Measurements from ENCODE around the gene KDM2A. TPM values are rescaled to one million over a fixed set of nuclear protein-coding genes. Genes with fewer than 3 reads are reported as not detected.
"Not testable (repeated sequence)": the region's sequence is repeated elsewhere in the genome, so short reads cannot be mapped to it uniquely, and the experiment has no call there.

The KDM2A gene
- total RNA-seq, 4 donors from 2014 or later = 65.3 to 137 (median 81.2) TPM

GRCh38 chr11:67204822-67205221 is 85.8 kb downstream of the KDM2A start:
- TF ChIP-seq POLR2AphosphoS5 (IDR thresholded peaks at IDR 0.05) (no peak), EP300 (IDR thresholded peaks at IDR 0.05; ENCODE audit: low read depth) (no peak), POLR2A (IDR thresholded peaks at IDR 0.05) (no peak), CTCF (IDR thresholded peaks at IDR 0.05) (no peak)
- WGBS, 2 donors (ENCODE audit: low coverage in 1 of 2) = 77 to 79% methylated on average over 2 to 3 of the region's 3 CpGs
- intact Hi-C loops (cut with DNase I; ENCODE audit: low total_unique reads) = no loop called here
- H3K9me3 ChIP-seq = no peaks in the 10 kb centered on the region
- no peaks in the 10 kb centered on the region for H3K4me1 ChIP-seq
- no peaks in the 10 kb centered on the region for H3K27me3 ChIP-seq
- in situ Hi-C loops (cut with MboI; ENCODE audit: low pct_ligation_motif_present in 1 of 4, low pct_unique_long_range_greater_than_20kb in 1 of 4, low sequenced_read_pairs in 3 of 4) = no loop called here
- DNase-seq = no peak
- no peak overlapping the region for H3K27ac ChIP-seq
- H3K4me3 ChIP-seq = no peak overlapping the region
- peaks cover 0 to 33% (median 13%) of the 10 kb centered on the region in 4 donors for H3K36me3 ChIP-seq

- not testable (repeated sequence) for H3K4me3 ChIP-seq
- H3K36me3 ChIP-seq = peaks cover 0 to 45% (median 19%) of the 10 kb centered on the region in 4 donors
These were observed 90.2 kb downstream of the KDM2A start for GRCh38 chr11:67209222-67209621.

GRCh38 chr11:67211656-67212436 is 92.8 kb downstream of the KDM2A start:
- intact Hi-C loops (cut with DNase I; ENCODE audit: low total_unique reads) = no loop called here
- H3K27ac ChIP-seq = no peak overlapping the region
- 67 to 81% methylated on average over 1 to 2 of the region's 2 CpGs for WGBS, 2 donors (ENCODE audit: low coverage in 1 of 2)

More at GRCh38 chr11:67209222-67209621, 90.2 kb downstream of the KDM2A start:
- 88 to 98% methylated on average over 6 of the region's 6 CpGs for WGBS, 2 donors (ENCODE audit: low coverage in 1 of 2)
- H3K9me3 ChIP-seq; H3K27ac ChIP-seq; H3K4me1 ChIP-seq; intact Hi-C loops (cut with DNase I; ENCODE audit: low total_unique reads); in situ Hi-C loops (cut with MboI; ENCODE audit: low pct_ligation_motif_present in 1 of 4, low pct_unique_long_range_greater_than_20kb in 1 of 4, low sequenced_read_pairs in 3 of 4); H3K27me3 ChIP-seq; DNase-seq: not testable (repeated sequence)

GRCh38 chr11:67213178-67213621 is 94.1 kb downstream of the KDM2A start:
- H3K27me3 ChIP-seq = no peaks in the 10 kb centered on the region
- no peaks in the 10 kb centered on the region for H3K9me3 ChIP-seq
- DNase-seq = no peak
- TF ChIP-seq POLR2A (IDR thresholded peaks at IDR 0.05) = no peak
- TF ChIP-seq POLR2AphosphoS5 (IDR thresholded peaks at IDR 0.05) = no peak
- no peak for TF ChIP-seq EP300 (IDR thresholded peaks at IDR 0.05; ENCODE audit: low read depth)
- TF ChIP-seq CTCF (IDR thresholded peaks at IDR 0.05) = no peak
- intact Hi-C loops (cut with DNase I; ENCODE audit: low total_unique reads) (no loop called here), in situ Hi-C loops (cut with MboI; ENCODE audit: low pct_ligation_motif_present in 1 of 4, low pct_unique_long_range_greater_than_20kb in 1 of 4, low sequenced_read_pairs in 3 of 4) (no loop called here)
- H3K4me1 ChIP-seq = no peaks in the 10 kb centered on the region
- H3K27ac ChIP-seq = no peak overlapping the region
- no peak overlapping the region for H3K4me3 ChIP-seq
- WGBS, 2 donors (ENCODE audit: low coverage in 1 of 2) = 76 to 77% methylated on average over 5 of the region's 5 CpGs
- peaks cover 0 to 72% (median 22%) of the 10 kb centered on the region in 4 donors for H3K36me3 ChIP-seq

More at GRCh38 chr11:67211656-67212436, 92.8 kb downstream of the KDM2A start:
- Histone ChIP-seq H3K36me3 (peaks cover 0 to 70% (median 23%) of the 10 kb centered on the region in 4 donors), H3K4me3 (no peak overlapping the region), H3K4me1 (no peaks in the 10 kb centered on the region), H3K27me3 (no peaks in the 10 kb centered on the region), H3K9me3 (no peaks in the 10 kb centered on the region)
- in situ Hi-C loops (cut with MboI; ENCODE audit: low pct_ligation_motif_present in 1 of 4, low pct_unique_long_range_greater_than_20kb in 1 of 4, low sequenced_read_pairs in 3 of 4) = no loop called here
- no peak for TF ChIP-seq POLR2A (IDR thresholded peaks at IDR 0.05)
- no peak for TF ChIP-seq CTCF (IDR thresholded peaks at IDR 0.05)
- TF ChIP-seq EP300 (IDR thresholded peaks at IDR 0.05; ENCODE audit: low read depth) = no peak
- no peak for TF ChIP-seq POLR2AphosphoS5 (IDR thresholded peaks at IDR 0.05)
- DNase-seq = no peak

All from transverse colon (tissue), 4 donors.